Spleen (tissue), 7 donors: Measurements from ENCODE around the gene TSPAN3.
A peak's percentile ranks its signal among the peaks of the same experiment; 100 is the strongest.

Experiments used
- CTCF ChIP-seq, 11 experiments: fragments of 200-600 bp in 7 of 11; fragments of 450-650 bp in 4 of 11; sonication (generic) in 4 of 11; IDR thresholded peaks in 8 of 11; conservative IDR thresholded peaks in 3 of 11; 1 replicate in 7 of 11; 2 replicates in 4 of 11; pipeline versions ENCODE4 v1.4.0 to v1.8.0; 2016 to 2021; ENCODE audit warnings: antibody characterized with exemption in 11 of 11, inconsistent platforms in 4 of 11, mild to moderate bottlenecking in 1 of 11
- POLR2A ChIP-seq, 3 donors: fragments of 450-650 bp; IDR thresholded peaks; one replicate each; pipeline ENCODE4 v1.5.1; 2017; ENCODE audit warnings: antibody characterized with exemption in 3 of 3, mild to moderate bottlenecking in 1 of 3
- POLR2AphosphoS5 ChIP-seq, 3 donors: sonication (generic); formaldehyde crosslinking; IDR thresholded peaks; one replicate each; pipeline ENCODE4 v1.5.1; 2017; ENCODE audit warnings: antibody characterized with exemption in 3 of 3
- donor health status: DM: no; HTN: no; CAD: no; lungs with moderate emphysema.
- donor health status: DM: no; HTN: no; CAD: no.
- donor health status: DM: no; HTN: no; CAD: no.

- TF ChIP-seq CTCF (IDR thresholded peaks at IDR 0.05 in 8 of 11, conservative IDR thresholded peaks at IDR 0.05 in 3 of 11) (no peak), POLR2AphosphoS5 (IDR thresholded peaks at IDR 0.05) (peak in 1 of 3 donors; percentile 5), POLR2A (IDR thresholded peaks at IDR 0.05) (no peak)
These were observed 1.3 kb downstream of the TSPAN3 start for GRCh38 chr15:77069521-77070121.
